Right ventricle myocardium superior (tissue), 1 donor: ENCODE measurements around the gene TTC39A. TPM values are rescaled to one million over a fixed set of nuclear protein-coding genes. Genes with fewer than 3 reads are reported as not detected.

ENCODE experiments used
- ATAC-seq: fragments of 200-7000 bp; cut with Tn5 transposase; one replicate; pipeline ENCODE4 v1.9.1; 2020; ENCODE audit warnings: mild to moderate bottlenecking; ENCODE audit not compliant: poor library complexity
- DNase-seq: peaks from one replicate; pipeline ENCODE4 v3.0.0-alpha.2; 2020
- intact Hi-C: fragments of 100-400 bp; cut with DNase I; formaldehyde crosslinking; loops from one replicate; pipeline ENCODE4 v1.11.2; 2022
- long read RNA-seq: library from polyadenylated mRNA; unstranded; transcript quantifications from one replicate; pipeline ENCODE4 v2.0.0, GENCODE V29; 2021
- total RNA-seq: library from RNA; stranded (reverse); fragmentation: NEBNext Ultra II Directional; extraction: Animal tissue kit (Norgen Biotek cat#: 25700); gene quantifications from one replicate; pipeline ENCODE4 v1.2.1, GENCODE V29; 2021
- donor health status: DM: no; HTN: yes; CAD: no; lungs with severe emphysema.

TTC39A gene
- total RNA-seq, result 19.4 TPM
- long read RNA-seq, partial matches to known transcripts, result 5 of 63 reads
- long read RNA-seq, other reads (novel, unspliced or antisense), result 56 of 63 reads

DNA sequence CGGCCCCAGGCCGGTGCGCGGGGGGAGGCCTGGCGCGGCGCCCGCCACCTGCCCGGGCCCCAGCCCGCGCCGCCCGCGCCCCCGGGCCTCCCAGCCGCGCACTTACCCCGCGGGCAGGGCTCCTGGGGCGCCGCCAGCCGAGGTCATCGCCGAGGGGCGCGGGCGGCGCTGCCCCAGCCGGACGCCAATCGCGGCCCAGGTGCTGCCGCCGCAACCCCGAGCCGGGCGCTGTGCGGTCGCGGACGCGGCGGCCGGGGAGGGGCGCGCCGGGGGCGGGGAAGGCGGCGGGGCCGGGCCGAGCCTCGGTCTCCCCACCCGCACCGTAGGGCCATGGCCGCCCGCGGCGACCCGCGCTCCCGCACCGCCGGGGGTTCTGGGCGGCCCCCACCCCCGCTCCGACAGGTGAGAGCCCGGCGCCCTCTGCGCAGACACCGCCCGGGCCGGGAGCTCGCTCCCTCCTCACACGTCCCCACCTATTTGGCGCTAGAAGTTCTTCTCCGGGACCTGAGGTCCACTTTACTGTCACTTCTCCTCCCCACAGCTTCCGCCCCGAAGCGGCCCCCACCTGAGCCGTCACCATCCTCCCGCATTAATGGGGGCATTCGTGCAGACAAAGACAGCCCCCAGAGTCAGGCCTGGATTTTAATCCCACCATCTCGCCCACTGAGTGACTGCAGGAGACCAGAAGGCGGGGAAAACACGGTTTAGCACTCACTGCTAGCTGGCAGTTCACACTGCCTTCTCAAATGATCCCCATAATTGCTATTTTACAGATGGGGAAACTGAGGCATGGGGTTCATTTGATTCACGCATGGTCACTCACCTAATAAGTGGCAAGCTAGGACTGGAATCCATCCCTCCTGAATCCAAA lies at the start of gene TTC39A:
TSS of gene TTC39A (minus strand) at position 232 of the 871 bp plus-strand sequence. CDS start at position 147, 85 bp downstream.
- intact Hi-C loops, result no loop called here
- ATAC-seq, result peak; percentile 2
- DNase-seq, result no peak

DNA sequence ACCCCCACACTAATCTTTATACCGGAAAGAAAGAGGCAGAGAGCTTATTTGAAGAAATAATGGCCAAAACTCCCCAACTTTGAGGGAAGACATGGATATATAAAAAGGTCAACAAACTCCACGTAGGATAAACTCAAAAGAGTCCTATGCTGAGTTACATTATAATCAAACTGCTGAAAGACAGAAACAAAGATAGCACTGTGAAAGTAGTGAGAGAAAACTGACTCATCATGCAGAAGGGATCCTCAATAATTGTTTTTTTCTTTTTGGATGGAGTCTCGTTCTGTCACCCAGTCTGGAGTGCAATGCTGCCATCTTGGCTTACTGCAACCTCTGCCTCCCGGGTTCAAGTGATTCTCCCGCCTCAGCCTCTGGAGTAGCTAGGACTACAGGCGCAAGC lies 48.5 kb upstream of the TTC39A start:
- ATAC-seq, result no peak
- intact Hi-C loops, result no loop called here
- no peak for DNase-seq

DNA sequence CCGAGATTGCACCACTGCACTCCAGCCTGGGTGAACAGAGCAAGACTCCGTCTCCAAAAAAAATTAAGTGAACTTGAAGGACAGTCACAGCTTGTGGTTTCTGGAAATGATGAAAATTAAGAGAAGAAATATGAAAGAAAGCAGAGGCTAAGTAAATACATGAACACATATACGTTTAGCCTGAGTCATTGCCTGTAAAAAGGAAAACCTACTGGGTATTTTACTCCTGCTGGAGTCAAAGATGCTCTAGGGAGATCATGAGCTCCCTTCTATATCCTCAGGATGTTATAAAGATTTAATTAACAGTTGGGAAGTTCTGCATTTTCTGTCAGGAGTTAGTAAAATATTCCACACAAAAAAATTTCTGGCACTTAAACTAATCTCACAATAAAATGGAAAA lies 43.5 kb upstream of the TTC39A start:
- intact Hi-C loops, result no loop called here
- ATAC-seq (no peak), DNase-seq (no peak)

DNA sequence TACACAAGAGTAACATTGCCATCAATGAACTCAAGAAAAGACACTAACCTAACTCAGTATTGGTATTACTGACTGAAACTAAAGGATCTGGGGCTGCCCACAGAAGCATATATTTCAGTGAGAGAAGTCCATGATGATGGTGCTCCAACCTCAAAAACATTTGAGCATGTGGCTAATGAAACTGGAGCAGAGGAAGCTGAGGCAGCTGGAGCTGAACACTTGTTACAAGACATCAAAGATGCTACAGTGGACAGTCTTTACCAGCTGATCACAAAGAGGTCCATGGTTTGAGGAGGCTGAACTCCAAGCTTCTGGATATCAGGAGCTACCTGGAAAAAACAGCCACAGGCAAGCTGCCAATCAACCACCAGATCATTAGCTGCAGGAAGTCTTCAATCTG lies 42.2 kb upstream of the TTC39A start:
- intact Hi-C loops, result no loop called here
- ATAC-seq, result no peak
- no peak for DNase-seq

DNA sequence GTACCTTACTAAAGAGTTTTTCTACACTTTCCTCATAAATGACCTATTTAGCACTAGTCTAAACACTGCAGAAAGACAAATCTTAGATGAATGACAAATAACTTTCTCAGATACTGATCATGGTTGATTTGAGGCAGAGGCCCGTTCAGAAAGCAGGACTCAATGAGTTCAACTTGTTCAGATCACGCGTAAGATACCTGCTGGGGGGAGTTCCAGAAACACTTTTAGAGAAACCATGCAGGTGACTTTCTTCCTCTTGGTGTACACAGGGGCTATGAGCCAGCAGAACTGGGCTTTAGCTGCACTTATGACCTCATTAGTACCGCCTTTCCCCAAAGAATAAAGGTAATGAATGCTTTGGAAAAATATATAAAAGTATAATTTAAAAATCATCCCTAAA lies 38.8 kb upstream of the TTC39A start:
- ATAC-seq, result no peak
- no peak for DNase-seq
- intact Hi-C loops, result no loop called here

DNA sequence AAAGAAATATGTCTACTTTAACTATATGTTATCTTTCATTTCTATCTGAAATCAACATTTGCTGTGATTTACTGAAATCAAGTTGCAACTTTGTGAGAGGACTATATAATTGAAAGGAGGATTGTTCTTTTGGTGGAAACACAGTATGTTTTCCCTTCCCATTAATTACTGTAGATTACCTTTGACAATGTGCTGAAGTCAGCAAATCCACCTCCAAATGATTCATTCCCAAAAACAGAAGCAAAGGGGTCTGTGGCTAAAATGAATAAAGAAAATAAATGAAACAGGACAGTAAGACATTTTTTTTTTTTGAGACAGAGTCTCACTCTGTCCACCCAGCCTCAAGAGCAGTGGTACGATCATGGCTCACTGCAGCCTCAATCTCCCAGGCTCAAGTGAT lies 35.4 kb upstream of the TTC39A start:
- intact Hi-C loops, result no loop called here
- no peak for DNase-seq
- no peak for ATAC-seq

DNA sequence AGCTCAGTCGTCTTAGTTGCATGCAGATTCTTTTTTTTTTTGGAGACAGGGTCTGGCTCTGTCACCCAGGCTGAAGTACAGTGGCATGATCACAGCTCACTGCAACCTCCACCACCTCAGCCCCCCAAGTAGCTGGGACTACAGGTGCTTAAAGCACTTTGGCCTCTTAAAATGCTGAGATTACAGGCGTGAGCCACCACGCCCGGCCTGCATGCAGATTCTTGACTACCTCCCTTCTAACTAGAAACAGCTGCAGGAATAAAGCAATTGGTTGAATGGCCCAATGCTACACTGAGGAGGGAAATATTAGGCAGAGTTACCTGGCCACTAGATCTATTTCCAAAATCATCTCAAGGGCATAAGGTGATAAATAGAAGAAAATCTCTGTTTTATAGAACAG lies 29.5 kb upstream of the TTC39A start:
- DNase-seq (no peak), ATAC-seq (no peak)
- intact Hi-C loops, result no loop called here

DNA sequence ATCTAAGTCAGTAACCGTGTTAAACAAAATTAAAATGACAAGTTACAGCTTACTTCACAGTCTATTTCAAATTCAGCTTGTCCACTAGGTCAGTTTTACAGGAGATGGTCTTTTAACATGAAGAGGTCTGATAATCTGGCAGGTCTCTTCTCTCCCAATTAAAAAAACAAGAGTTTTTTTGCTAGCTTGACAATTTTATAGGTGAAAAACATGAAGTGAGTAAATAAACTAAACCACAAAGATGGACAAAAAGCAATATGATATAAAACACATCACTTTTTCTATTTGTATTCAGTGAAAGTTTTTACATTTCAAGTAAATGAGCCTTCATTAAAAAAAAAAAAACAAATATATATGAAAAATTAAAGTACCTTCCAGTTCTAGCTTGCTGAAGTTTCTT lies 25.0 kb upstream of the TTC39A start:
- intact Hi-C loops, result no loop called here
- DNase-seq (no peak), ATAC-seq (no peak)

DNA sequence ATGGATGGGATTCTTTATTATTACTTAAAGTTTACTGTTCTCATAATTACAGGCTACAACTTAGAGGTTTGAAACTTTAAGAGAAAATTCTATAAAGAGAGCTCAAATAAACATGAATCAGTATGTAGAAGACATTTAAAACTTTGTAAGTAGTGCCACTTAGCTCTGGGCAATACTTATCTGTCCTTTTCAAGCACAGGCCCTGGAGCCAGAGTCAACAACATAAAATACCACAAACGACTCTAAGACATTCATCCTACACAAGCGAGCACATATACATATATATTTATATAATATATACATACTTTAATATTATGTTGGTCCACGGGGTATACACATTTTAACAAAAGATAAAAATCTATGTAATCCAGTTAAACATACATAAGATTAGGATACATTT lies 24.1 kb upstream of the TTC39A start:
- ATAC-seq (no peak), DNase-seq (no peak)
- intact Hi-C loops, result no loop called here

DNA sequence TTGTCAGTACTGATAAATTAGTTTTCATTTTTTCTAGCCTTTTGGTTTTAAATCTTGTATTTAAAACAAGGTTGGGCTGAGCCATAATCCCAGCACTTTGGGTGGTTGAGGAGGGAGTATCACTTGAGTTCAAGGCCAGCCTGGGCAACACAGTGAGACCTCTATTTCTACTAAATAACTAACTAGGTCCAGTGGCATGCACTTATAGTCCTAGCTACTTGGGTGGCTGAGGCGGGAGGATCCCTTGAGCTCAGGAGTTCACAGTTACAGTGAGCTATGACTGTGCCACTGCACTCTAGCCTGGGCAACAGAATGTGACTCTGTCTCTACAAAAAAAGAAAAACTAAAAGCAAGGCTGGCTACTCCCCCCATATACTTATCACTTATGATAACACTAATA lies 21.5 kb upstream of the TTC39A start:
- intact Hi-C loops, result no loop called here
- no peak for ATAC-seq
- no peak for DNase-seq

DNA sequence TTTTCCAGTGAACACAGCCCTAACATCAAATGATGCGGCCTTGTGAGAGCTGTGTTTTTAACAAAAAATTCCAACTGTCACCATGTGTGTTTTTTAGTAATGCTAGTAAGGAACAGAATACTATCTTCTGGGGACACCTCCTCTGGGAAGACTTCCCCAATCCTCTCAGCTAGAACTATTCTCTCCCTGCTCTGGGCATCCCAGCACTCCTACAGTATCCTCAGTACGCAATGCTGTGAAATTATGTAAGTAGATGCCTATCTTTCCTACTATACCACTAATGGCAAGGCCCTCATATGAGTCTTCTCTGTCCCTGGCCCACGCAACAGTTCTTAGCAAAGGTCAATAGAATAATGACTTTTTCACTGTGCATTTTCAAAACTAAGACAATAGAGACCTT lies 19.5 kb upstream of the TTC39A start:
- ATAC-seq (no peak), DNase-seq (no peak)
- intact Hi-C loops, result no loop called here

DNA sequence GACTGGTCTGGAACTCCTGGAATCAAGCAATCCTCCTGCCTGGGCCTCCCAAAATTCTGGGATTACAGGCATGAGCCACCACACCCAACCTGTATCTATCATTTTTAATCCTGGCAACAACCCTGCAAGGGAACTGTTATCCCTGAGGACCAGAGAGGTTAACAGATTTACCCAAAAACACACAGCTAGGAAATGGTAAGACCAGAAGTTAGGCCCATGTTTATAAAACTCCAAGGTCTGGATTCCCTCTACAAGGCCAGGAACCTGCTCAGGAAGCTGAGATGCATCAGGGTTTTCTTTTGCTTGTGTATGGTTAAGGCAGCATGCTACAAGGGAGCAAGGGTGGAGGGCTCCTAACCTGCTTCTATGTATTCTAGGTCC lies 17.8 kb upstream of the TTC39A start:
- ATAC-seq (no peak), DNase-seq (no peak)
- intact Hi-C loops, result no loop called here

DNA sequence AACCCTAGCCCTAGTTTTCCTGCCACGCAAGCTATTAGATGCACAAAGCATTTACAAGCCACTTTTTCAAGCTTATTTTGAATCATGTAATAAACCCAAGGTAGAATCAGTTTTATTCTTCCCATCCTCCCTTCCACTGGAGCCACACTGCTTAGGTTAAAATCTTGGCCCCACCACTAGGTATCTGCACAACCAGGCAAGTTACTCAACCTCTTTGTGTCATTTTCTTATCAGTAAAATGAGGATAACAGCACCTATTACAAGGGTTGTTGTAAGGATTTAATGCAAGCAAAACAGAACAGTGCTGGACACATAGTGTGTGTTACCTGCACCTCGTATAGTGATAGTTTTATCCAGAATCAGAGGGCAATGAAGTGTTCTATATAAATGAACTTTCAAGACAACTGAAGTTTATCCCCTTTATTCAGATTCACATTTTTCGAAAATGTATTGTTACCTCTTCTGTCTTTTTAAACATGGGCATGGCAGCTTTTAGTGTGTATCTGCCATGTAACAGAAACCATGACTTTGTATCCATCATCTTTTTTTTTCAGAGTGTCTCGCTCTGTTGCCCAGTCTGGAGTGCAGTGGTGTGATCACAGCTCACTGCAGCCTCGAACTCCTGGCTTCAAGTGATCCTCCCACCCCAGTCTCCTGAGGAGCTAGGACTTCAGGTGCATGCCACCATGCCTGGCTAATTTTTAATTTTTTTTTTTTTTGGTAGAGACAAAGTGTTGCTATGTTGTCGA lies 17.2 kb upstream of the TTC39A start:
- no peak for DNase-seq
- ATAC-seq, result no peak
- intact Hi-C loops, result no loop called here

DNA sequence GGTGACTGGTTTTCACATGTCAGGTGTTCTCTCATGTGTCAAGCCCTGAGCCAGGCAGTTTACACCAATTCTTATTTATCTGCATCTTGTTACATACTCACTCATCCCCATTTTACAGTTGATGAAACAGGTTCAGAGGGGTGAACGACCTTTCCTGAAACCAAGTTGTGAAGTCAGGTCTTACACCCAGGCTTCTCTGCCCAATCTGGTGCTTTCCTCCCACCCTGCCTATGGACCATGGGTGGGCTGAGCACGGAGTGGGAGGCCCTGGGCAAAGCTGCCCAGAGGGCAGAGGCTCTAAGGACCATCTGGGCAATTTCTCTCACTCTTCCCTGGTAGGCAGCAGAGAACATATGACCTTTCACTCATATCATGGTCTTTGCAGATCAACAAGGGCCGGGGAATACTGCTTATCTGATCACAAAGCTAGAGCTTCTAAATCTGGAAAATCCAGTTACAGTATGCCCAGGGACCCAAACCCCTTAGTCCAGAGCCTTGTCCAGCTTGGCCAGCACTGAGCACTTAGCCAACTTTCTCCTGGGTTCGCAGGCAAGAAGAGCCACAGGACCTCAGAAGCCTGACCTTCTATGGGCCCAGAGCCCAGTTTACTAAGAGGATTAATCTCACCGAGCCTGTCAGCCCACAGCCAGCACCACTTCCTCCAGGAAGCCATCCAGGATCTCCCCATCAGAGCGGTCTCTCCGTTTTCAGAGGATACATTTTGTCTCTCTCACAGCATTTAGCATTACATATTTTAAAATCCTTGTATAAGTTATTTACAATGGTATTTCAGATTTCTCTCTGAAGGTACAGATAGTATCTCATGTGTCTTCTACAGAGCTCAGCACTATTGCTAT lies 16.0 kb upstream of the TTC39A start:
- ATAC-seq (no peak), DNase-seq (no peak)
- intact Hi-C loops, result no loop called here

DNA sequence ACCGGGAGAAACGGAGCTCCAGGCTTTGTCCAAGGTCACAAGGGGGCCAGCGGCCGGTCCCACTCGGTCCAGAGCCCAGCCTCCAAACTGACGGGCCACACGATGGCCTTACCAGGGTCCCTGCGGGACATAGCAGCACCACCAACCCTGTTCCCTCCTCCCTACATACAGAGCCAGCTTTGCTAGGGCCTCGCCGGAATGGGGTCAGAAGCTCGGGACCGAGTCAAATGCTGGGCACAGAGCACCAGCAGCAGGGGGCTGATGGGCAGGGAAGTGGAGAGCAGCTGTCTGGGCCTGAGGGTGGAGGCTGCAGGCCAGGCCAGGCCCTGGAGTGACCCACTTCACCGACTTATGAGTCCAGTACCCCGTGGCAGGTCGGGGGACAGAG lies 14.9 kb upstream of the TTC39A start:
- ATAC-seq, result peak; percentile 13
- no peak for DNase-seq
- intact Hi-C loops, result no loop called here

DNA sequence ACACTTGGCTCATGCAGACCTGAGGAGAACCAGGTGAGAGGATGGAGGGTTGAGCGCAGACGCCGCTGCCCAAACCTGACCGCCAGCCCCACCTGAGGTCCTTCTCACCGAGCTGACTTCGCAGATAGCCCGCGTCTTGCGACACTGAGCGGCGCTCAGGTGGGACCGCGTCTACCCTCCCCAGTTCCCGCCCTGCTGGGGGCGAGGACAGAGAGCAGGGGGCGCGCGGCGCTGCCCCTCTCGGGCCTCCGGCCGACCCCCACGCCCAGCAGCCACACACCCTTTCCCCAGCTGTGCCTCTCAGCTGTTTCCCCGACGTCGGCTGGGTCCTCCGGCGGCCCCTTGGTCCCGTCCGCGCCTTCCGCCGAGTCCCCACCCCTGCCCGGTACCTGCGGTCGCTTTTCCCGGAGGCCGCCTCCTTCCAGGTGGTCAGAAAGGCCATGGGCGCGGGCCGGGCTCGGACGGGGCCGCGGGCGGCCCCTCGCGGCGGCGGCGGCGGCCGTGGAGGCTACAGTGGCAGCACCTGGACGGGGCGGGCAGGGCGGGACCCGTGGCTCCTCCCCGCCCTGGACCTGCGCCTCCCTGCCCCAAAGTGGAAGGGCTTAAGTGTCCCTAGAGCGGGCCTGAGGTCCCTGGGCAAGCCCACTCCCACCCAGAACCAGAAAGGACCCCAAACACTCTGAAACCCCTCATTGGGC lies 14.4 kb upstream of the TTC39A start:
- intact Hi-C loops, result no loop called here
- peak; percentile 75 for ATAC-seq
- DNase-seq, result no peak

DNA sequence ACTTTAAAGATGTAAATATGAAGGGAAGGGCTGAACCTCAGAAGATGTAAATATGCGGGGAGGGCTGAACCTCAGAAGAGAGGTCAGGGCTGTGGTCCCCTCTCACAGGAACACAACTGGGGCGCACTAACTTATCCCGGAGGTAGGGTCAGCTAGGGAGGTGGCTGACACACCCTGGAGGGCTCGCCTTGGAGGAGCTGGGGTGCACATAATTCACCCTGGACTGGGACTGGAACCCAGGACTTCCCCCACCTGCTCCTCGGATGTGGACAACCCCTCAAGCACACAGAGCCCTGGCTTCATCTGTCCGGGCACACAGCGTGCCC lies 13.9 kb upstream of the TTC39A start:
- intact Hi-C loops, result no loop called here
- DNase-seq (no peak), ATAC-seq (no peak)

DNA sequence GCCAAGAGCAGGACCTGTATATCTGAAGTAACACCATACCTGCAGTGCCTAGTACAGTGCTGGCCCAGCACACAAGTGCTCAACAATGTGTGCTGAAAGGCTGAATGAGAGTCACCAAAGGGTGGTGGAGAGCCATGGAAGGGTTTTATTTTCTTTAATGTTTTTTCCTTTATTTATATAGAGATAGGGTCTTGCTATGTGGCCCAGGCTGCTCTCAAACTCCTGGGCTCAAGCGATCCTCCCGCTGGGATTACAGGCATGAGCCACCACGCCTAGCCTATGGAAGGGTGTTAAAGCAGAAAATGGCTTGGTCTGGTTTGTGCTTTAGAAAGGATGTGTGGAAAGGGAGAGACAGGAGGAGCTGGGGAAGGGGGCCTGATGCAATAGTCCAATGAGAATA lies 13.3 kb upstream of the TTC39A start:
- DNase-seq (no peak), ATAC-seq (no peak)
- intact Hi-C loops, result no loop called here
